HG02981 (cell line): ENCODE data around the gene WBP11.

Source experiments
- ATAC-seq: cut with Tn5 transposase; IDR thresholded peaks from one replicate; pipeline ENCODE4 v1.9.1; 2021; ENCODE audit warnings: mild to moderate bottlenecking, moderate library complexity; ENCODE audit not compliant: unreplicated experiment

Gene WBP11

DNA sequence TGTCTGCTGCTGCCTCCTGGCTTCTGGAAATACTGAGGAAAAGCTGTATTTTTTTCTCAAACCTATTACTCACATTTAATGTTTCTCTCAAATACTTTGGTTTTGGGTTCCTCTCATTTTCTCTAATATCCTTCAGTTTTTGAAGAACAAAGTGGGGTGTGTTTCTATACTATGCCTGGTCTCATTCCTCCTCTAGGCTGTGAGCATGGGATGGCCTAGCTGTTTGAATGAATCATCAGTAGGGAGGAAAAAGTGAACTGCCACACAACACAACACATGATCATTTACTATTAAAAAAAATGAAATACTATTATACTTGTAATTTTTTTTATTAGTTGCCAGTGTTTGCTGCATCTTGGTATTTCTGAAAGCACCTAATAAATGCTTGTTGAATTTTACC, 22.0 kb upstream of the WBP11 start:
- ATAC-seq: no peak

DNA sequence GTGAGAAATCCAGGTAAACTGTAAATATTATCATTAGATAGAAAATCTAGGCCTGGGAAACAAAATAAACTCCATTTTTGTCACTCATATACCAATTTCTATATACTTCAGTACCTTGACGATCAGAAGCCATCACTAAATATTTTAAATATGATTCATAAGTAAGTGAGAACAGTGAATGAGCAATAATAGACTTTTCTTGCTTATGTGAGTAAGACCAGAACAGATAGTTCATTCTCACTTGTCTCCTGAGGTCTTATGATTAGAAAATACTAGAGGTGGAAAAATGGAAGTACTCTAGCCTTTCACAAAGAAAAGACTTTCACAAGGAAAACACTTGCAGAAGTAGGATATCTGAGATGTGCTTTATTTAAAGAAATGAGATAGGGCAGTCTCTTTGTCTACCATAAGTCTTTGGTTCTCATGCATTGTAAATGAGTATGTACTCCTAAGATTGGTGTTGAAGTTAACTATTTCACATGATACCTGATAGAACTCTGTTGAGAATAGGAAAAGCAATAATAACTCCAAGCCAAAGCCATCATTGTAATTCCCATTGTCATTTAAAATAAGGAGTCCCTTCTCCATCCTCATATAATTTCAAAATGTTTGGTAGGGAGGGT, 20.8 kb upstream of the WBP11 start:
- no peak for ATAC-seq

GRCh38 chr12:14814014-14814413, 10.7 kb upstream of the WBP11 start, which contains the start of gene SMCO3:
Gene SMCO3, minus strand, starts transcription at chr12:14814182. Its CDS starts 7,502 bp downstream, at chr12:14806680.
- no peak for ATAC-seq

DNA sequence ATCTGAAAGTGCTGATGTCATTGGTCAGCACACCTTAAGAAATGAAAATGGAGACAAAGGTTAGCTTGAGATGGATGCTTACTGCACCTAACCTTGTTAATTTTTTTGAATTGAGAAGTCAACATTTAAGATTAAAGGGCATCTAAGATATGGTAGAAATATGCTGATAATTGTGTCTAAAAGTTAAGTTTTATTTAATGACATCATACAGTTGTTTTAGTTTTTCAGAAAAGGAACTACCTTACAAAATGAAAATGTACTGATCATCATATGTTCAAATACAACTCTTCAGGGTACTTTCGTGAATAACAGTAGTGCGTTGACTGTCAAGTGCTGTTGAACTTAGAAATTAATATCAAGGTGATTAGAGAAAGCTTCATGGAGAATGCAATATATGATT, 8.2 kb upstream of the WBP11 start:
- no peak for ATAC-seq

GRCh38 chr12:14810953-14811483, 7.7 kb upstream of the WBP11 start:
- ATAC-seq: no peak

- ATAC-seq: no peak
These were observed 7.1 kb upstream of the WBP11 start for GRCh38 chr12:14810167-14810952.

- peak; percentile 6 for ATAC-seq
These were observed 517 bp upstream of the WBP11 start for GRCh38 chr12:14803830-14804160.

- no peak for ATAC-seq
These were observed 612 bp downstream of the WBP11 start for GRCh38 chr12:14802721-14803010.

DNA sequence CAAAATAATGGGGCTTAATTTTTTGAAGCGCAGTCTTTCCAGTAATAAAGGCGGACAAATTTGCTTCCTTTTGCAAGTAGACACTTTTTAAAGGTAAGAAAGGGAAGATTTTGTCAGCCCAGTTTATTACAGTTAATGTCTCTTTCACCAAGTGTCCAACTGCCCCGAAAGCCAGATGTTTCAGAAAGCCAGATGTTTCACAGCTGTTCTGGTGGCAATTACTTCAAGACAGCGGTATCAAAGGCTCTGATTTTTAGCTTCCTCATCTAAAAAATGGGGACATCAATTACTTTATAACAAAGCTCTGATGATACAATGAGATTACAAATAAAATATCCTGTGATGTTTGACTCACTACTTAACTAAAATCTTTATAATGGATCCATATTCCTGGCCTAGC, 1.0 kb downstream of the WBP11 start:
- ATAC-seq: no peak

- ATAC-seq: no peak
These were observed 8.2 kb downstream of the WBP11 start for GRCh38 chr12:14795028-14795448.

DNA sequence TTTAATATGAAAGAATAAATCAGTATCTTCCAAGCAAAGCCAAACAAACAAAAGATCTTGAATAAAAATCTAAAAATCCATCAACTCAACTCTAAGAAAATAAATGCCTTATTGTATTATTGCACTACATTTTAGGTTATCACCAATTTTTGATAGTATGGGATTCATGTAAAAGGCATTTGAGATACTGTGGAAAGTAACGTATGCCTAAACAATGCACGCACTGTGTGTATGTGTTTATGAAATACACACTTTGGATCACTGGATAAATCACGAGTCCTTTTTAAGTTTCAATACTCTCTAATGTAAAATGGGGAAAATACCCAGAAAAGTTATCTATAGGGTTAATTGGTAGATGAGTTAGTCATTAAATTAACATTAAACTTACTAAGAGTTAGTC, 17.7 kb downstream of the WBP11 start:
- ATAC-seq: no peak

GRCh38 chr12:14784471-14784870, 18.8 kb downstream of the WBP11 start:
- no peak for ATAC-seq

GRCh38 chr12:14782756-14783155, 20.5 kb downstream of the WBP11 start:
- ATAC-seq: no peak

GRCh38 chr12:14781563-14781962, 21.7 kb downstream of the WBP11 start:
- no peak for ATAC-seq

- ATAC-seq: no peak
These were observed 22.4 kb downstream of the WBP11 start for GRCh38 chr12:14780859-14781258.

GRCh38 chr12:14779834-14780233, 23.4 kb downstream of the WBP11 start:
- no peak for ATAC-seq

- no peak for ATAC-seq
These were observed 26.0 kb downstream of the WBP11 start for GRCh38 chr12:14777271-14777670.

GRCh38 chr12:14776236-14776961, 26.9 kb downstream of the WBP11 start:
- ATAC-seq: no peak

DNA sequence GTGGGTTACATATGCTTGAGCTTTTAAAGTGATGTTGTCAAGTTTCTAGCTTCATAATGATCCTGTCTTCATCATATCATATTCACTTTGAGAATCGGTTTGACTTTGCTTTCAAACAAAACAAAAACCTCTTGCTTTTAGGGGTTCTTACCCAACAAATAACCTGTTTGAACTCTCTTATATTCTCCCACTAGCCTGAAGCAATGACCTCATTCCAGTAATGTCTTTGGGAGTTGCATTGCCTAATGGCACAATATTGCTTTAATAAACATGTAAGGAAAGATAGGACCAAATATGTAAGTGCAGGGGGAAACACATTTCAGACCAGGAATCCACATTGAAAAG, 27.7 kb downstream of the WBP11 start:
- ATAC-seq: no peak

GRCh38 chr12:14774906-14775635, 28.2 kb downstream of the WBP11 start:
- no peak for ATAC-seq
